ENCODE data around the gene ATG13.
A peak's percentile ranks its signal among the peaks of the same experiment; 100 is the strongest.

Gene ATG13

GRCh38 chr11:46617134-46617971 is at the start of gene ATG13, which contains the start of gene HARBI1:
Gene ATG13 (plus strand): TSS chr11:46617553. CDS start chr11:46644292, 26,739 bp downstream.
Gene HARBI1 (minus strand): TSS chr11:46617227. CDS start chr11:46616237, 990 bp downstream.
- no peak for TF ChIP-seq EZH2 (optimal IDR thresholded peaks at IDR 0.05; ENCODE audit: low read depth, low read length)
- peak; percentile 79 for TF ChIP-seq CTCF (IDR thresholded peaks at IDR 0.05; ENCODE audit: low read length)
- no peak for TF ChIP-seq EZH2phosphoT487 (IDR thresholded peaks at IDR 0.05; ENCODE audit: low read length)
- H3K9ac ChIP-seq (ENCODE audit: low read length): peak within 1 kb of the TSS; percentile 96
- H3K79me2 ChIP-seq (ENCODE audit: low read length): peaks cover 53% of the 10 kb centered on the region

GRCh38 chr11:46570790-46571398 is 46.5 kb upstream of the ATG13 start:
- Histone ChIP-seq H4K20me1 (ENCODE audit: insufficient read depth, low read length) (no peaks in the 10 kb centered on the region), H3K4me1 (ENCODE audit: low read length) (no peaks in the 10 kb centered on the region), H2AFZ (ENCODE audit: low read length) (no peak overlapping the region), H3K9ac (ENCODE audit: low read length) (no peak overlapping the region), H3F3A (ENCODE audit: insufficient read depth, low read length) (no peaks in the 10 kb centered on the region), H3K36me3 (replicated peaks; ENCODE audit: insufficient read depth, low read length) (no peaks in the 10 kb centered on the region), H3K27me3 (replicated peaks; ENCODE audit: insufficient read depth, low read length) (no peaks in the 10 kb centered on the region), H3K4me3 (ENCODE audit: low read length) (no peak overlapping the region), H3K9me2 (replicated peaks; ENCODE audit: insufficient read depth, low read length) (no peaks in the 10 kb centered on the region), H3K27ac (ENCODE audit: low read length) (no peak overlapping the region), H3K9me3 (replicated peaks; ENCODE audit: insufficient read depth, low read length) (no peaks in the 10 kb centered on the region), H3K79me2 (ENCODE audit: low read length) (peaks cover 72% of the 10 kb centered on the region), H3K4me2 (ENCODE audit: low read depth, low read length) (no peak overlapping the region)
- no peak for TF ChIP-seq EZH2phosphoT487 (IDR thresholded peaks at IDR 0.05; ENCODE audit: low read length)
- no peak for TF ChIP-seq EZH2 (optimal IDR thresholded peaks at IDR 0.05; ENCODE audit: low read depth, low read length)
- TF ChIP-seq CTCF (IDR thresholded peaks at IDR 0.05; ENCODE audit: low read length): no peak
- DNase-seq: no peak

More at GRCh38 chr11:46617134-46617971, at the start of gene ATG13, which contains the start of gene HARBI1:
- Histone ChIP-seq H2AFZ (ENCODE audit: low read length) (peak within 1 kb of the TSS; percentile 85), H3F3A (ENCODE audit: insufficient read depth, low read length) (0 out of 2 replicates have a peak, but pooled peaks cover 7% of the 10 kb centered on the region), H3K4me2 (ENCODE audit: low read depth, low read length) (peak within 1 kb of the TSS; percentile 71), H3K27ac (ENCODE audit: low read length) (peak within 1 kb of the TSS; percentile 86), H3K4me1 (ENCODE audit: low read length) (peaks cover 9% of the 10 kb centered on the region; the same call in 1 of the 2 replicates), H3K4me3 (ENCODE audit: low read length) (peak within 1 kb of the TSS; percentile 93), H3K9me2 (replicated peaks; ENCODE audit: insufficient read depth, low read length) (no peaks in the 10 kb centered on the region), H3K36me3 (replicated peaks; ENCODE audit: insufficient read depth, low read length) (no peaks in the 10 kb centered on the region), H3K27me3 (replicated peaks; ENCODE audit: insufficient read depth, low read length) (no peaks in the 10 kb centered on the region), H4K20me1 (ENCODE audit: insufficient read depth, low read length) (no peaks in the 10 kb centered on the region), H3K9me3 (replicated peaks; ENCODE audit: insufficient read depth, low read length) (no peaks in the 10 kb centered on the region)
- peak; percentile 89 for DNase-seq

GRCh38 chr11:46574656-46575055 is 42.7 kb upstream of the ATG13 start:
- H3K4me3 ChIP-seq (ENCODE audit: low read length): no peak overlapping the region
- no peaks in the 10 kb centered on the region for H4K20me1 ChIP-seq (ENCODE audit: insufficient read depth, low read length)
- H3K4me1 ChIP-seq (ENCODE audit: low read length): no peaks in the 10 kb centered on the region
- H3F3A ChIP-seq (ENCODE audit: insufficient read depth, low read length): no peaks in the 10 kb centered on the region
- no peak for DNase-seq
- H3K9me2 ChIP-seq (replicated peaks; ENCODE audit: insufficient read depth, low read length): no peaks in the 10 kb centered on the region
- H3K4me2 ChIP-seq (ENCODE audit: low read depth, low read length): no peak overlapping the region
- TF ChIP-seq CTCF (IDR thresholded peaks at IDR 0.05; ENCODE audit: low read length) (no peak), EZH2phosphoT487 (IDR thresholded peaks at IDR 0.05; ENCODE audit: low read length) (no peak)
- H3K9me3 ChIP-seq (replicated peaks; ENCODE audit: insufficient read depth, low read length): no peaks in the 10 kb centered on the region
- H2AFZ ChIP-seq (ENCODE audit: low read length): no peak overlapping the region
- H3K79me2 ChIP-seq (ENCODE audit: low read length): peaks cover 74% of the 10 kb centered on the region
- no peak overlapping the region for H3K27ac ChIP-seq (ENCODE audit: low read length)
- no peaks in the 10 kb centered on the region for H3K27me3 ChIP-seq (replicated peaks; ENCODE audit: insufficient read depth, low read length)
- H3K36me3 ChIP-seq (replicated peaks; ENCODE audit: insufficient read depth, low read length): no peaks in the 10 kb centered on the region
- H3K9ac ChIP-seq (ENCODE audit: low read length): no peak overlapping the region

All from MM.1S (cell line).